ENCODE results near the gene ATAD3A.
"Not testable (repeated sequence)": the region's sequence is repeated elsewhere in the genome, so short reads cannot be mapped to it uniquely, and the experiment has no call there.

The ATAD3A gene

GRCh38 chr1:1511533-1512285 lies at the start of gene ATAD3A:
ATAD3A (plus strand) TSS chr1:1512162; CDS start chr1:1512269, 107 bp downstream.
- DNase-seq: peak; percentile 94

GRCh38 chr1:1462318-1462966 lies 49.5 kb upstream of the ATAD3A start:
- DNase-seq: no peak

- DNase-seq: no peak
Measured at GRCh38 chr1:1463312-1463711, 48.6 kb upstream of the ATAD3A start.

GRCh38 chr1:1468196-1468985 lies 43.6 kb upstream of the ATAD3A start:
- DNase-seq: not testable (repeated sequence)

- no peak for DNase-seq
Measured at GRCh38 chr1:1470626-1471388, 41.2 kb upstream of the ATAD3A start.

GRCh38 chr1:1471389-1472052 lies 40.4 kb upstream of the ATAD3A start, which contains the start of gene ATAD3B:
ATAD3B (plus strand) TSS chr1:1471765; CDS start chr1:1471885, 120 bp downstream.
- DNase-seq: peak; percentile 75

- not testable (repeated sequence) for DNase-seq
Measured at GRCh38 chr1:1472053-1472876, 39.7 kb upstream of the ATAD3A start.

GRCh38 chr1:1476011-1476410 lies 36.0 kb upstream of the ATAD3A start:
- DNase-seq: not testable (repeated sequence)

GRCh38 chr1:1477206-1477605 lies 34.8 kb upstream of the ATAD3A start:
- DNase-seq: no peak

GRCh38 chr1:1479547-1480487 lies 32.1 kb upstream of the ATAD3A start:
- no peak for DNase-seq

GRCh38 chr1:1480488-1480867 lies 31.5 kb upstream of the ATAD3A start:
- not testable (repeated sequence) for DNase-seq

- DNase-seq: not testable (repeated sequence)
Measured at GRCh38 chr1:1481811-1482210, 30.2 kb upstream of the ATAD3A start.

GRCh38 chr1:1482856-1483255 lies 29.1 kb upstream of the ATAD3A start:
- DNase-seq: no peak

GRCh38 chr1:1483714-1484113 lies 28.2 kb upstream of the ATAD3A start:
- no peak for DNase-seq

- not testable (repeated sequence) for DNase-seq
Measured at GRCh38 chr1:1484976-1485750, 26.8 kb upstream of the ATAD3A start.

GRCh38 chr1:1485755-1486317 lies 26.1 kb upstream of the ATAD3A start:
- not testable (repeated sequence) for DNase-seq

GRCh38 chr1:1487701-1488100 lies 24.3 kb upstream of the ATAD3A start:
- no peak for DNase-seq

GRCh38 chr1:1489231-1489630 lies 22.7 kb upstream of the ATAD3A start:
- no peak for DNase-seq

GRCh38 chr1:1489861-1490260 lies 22.1 kb upstream of the ATAD3A start:
- DNase-seq: no peak
